H9 (cell line): ENCODE results near the gene CHRNA5. TPM values are rescaled to one million over a fixed set of nuclear protein-coding genes. Genes with fewer than 3 reads are reported as not detected.

Experiments used
- DNase-seq: peaks from one replicate; pipeline ENCODE4 v3.0.0-alpha.2; 2017
- H2AFZ ChIP-seq: one replicate; pipeline ENCODE4 v1.6.1; 2013; ENCODE audit warnings: mild to moderate bottlenecking, low read length, control low read depth, moderate library complexity
- H2AK5ac ChIP-seq: 2 replicates; pipeline ENCODE4 v1.6.1; 2013; ENCODE audit warnings: low read length, control low read depth, mixed read lengths; ENCODE audit not compliant: insufficient read length
- H2BK120ac ChIP-seq: one replicate; pipeline ENCODE4 v1.6.1; 2013; ENCODE audit warnings: low read depth, mild to moderate bottlenecking, low read length, control low read depth, inconsistent platforms; ENCODE audit not compliant: poor library complexity, severe bottlenecking
- H2BK12ac ChIP-seq: 2 replicates; pipeline ENCODE4 v1.6.1; 2013; ENCODE audit warnings: low read length, control low read depth, mixed read lengths, low read depth; ENCODE audit not compliant: insufficient read length
- H2BK15ac ChIP-seq: 2 replicates; pipeline ENCODE4 v1.6.1; 2013; ENCODE audit warnings: low read depth, low read length, control low read depth
- H2BK20ac ChIP-seq: one replicate; pipeline ENCODE4 v1.6.1; 2013; ENCODE audit warnings: low read depth, mild to moderate bottlenecking, low read length, control low read depth, inconsistent platforms; ENCODE audit not compliant: poor library complexity, severe bottlenecking
- H2BK5ac ChIP-seq: 2 replicates; pipeline ENCODE4 v1.6.1; 2013; ENCODE audit warnings: low read length, control low read depth, mixed read lengths; ENCODE audit not compliant: insufficient read length
- H3K14ac ChIP-seq: 2 replicates; pipeline ENCODE4 v1.6.1; 2013; ENCODE audit warnings: low read length, control low read depth; ENCODE audit not compliant: insufficient read depth
- H3K18ac ChIP-seq: 2 replicates; pipeline ENCODE4 v1.6.1; 2013; ENCODE audit warnings: low read depth, mild to moderate bottlenecking, mixed read lengths, low read length, control low read depth; ENCODE audit not compliant: insufficient read length
- H3K23ac ChIP-seq: 2 replicates; pipeline ENCODE4 v1.6.1; 2013; ENCODE audit warnings: low read length, control low read depth, mixed read lengths, low read depth; ENCODE audit not compliant: insufficient read length
- H3K23me2 ChIP-seq: 2 replicates; pipeline ENCODE4 v1.6.1; 2013; ENCODE audit warnings: low read depth, mild to moderate bottlenecking, mixed read lengths, low read length, control low read depth; ENCODE audit not compliant: insufficient read length, poor library complexity, severe bottlenecking
- H3K27ac ChIP-seq: 2 replicates; pipeline ENCODE4 v1.5.1; 2013; ENCODE audit warnings: low read length, control low read depth, mixed read lengths, low read depth; ENCODE audit not compliant: insufficient read length
- H3K27me3 ChIP-seq: 2 replicates; pipeline ENCODE4 v1.6.1; 2013; ENCODE audit warnings: low read length, control low read depth, inconsistent platforms; ENCODE audit not compliant: insufficient read depth
- H3K4ac ChIP-seq: 2 replicates; pipeline ENCODE4 v1.6.1; 2013; ENCODE audit warnings: low read depth, mild to moderate bottlenecking, control low read depth, inconsistent platforms, low read length, moderate library complexity
- H3K4me1 ChIP-seq: 2 replicates; pipeline ENCODE4 v1.6.1; 2013; ENCODE audit warnings: low read length, control low read depth, inconsistent platforms; ENCODE audit not compliant: insufficient read depth
- H3K4me2 ChIP-seq: 2 replicates; pipeline ENCODE4 v1.6.1; 2013; ENCODE audit warnings: low read length, control low read depth, mixed read lengths; ENCODE audit not compliant: insufficient read length, insufficient read depth
- H3K56ac ChIP-seq: 2 replicates; pipeline ENCODE4 v1.6.1; 2013; ENCODE audit warnings: low read depth, mild to moderate bottlenecking, mixed read lengths, low read length, control low read depth; ENCODE audit not compliant: insufficient read length
- H3K79me1 ChIP-seq: 2 replicates; pipeline ENCODE4 v1.6.1; 2013; ENCODE audit warnings: low read depth, mild to moderate bottlenecking, moderate library complexity, low read length, control low read depth, inconsistent platforms; ENCODE audit not compliant: insufficient read depth, poor library complexity, severe bottlenecking
- H3K79me2 ChIP-seq: 2 replicates; pipeline ENCODE4 v1.6.1; 2013; ENCODE audit warnings: low read length, control low read depth, inconsistent platforms; ENCODE audit not compliant: insufficient read depth
- H3K9ac ChIP-seq: 2 replicates; pipeline ENCODE4 v1.6.1; 2013; ENCODE audit warnings: low read length, control low read depth, mixed read lengths; ENCODE audit not compliant: insufficient read length; ENCODE audit errors: extremely low read depth
- H3K9me3 ChIP-seq: one replicate; pipeline ENCODE4 v1.6.1; 2013; ENCODE audit warnings: low read depth, low read length, inconsistent platforms; ENCODE audit not compliant: control insufficient read depth
- H3T11ph ChIP-seq: one replicate; pipeline ENCODE4 v1.6.1; 2013; ENCODE audit warnings: mild to moderate bottlenecking, low read length, control low read depth, inconsistent platforms
- H4K20me1 ChIP-seq: one replicate; pipeline ENCODE4 v1.6.1; 2013; ENCODE audit not compliant: control insufficient read depth, insufficient read length, insufficient read depth
- H4K5ac ChIP-seq: 2 replicates; pipeline ENCODE4 v1.6.1; 2013; ENCODE audit warnings: low read depth, mild to moderate bottlenecking, mixed read lengths, low read length, control low read depth; ENCODE audit not compliant: insufficient read length
- H4K8ac ChIP-seq: replicated peaks from 2 replicates; pipeline ENCODE4 v1.6.1; 2013; ENCODE audit warnings: low read length, control low read depth, mixed read lengths, low read depth; ENCODE audit not compliant: insufficient read length
- H4K91ac ChIP-seq: 2 replicates; pipeline ENCODE4 v1.6.1; 2013; ENCODE audit warnings: low read depth, mild to moderate bottlenecking, moderate library complexity, mixed read lengths, low read length, control low read depth; ENCODE audit not compliant: insufficient read length
- H3K27ac Mint-ChIP-seq, 3 experiments: 2 replicates in 2 of 3; 3 replicates in 1 of 3; pipeline ENCODE4 v1.8.0; 2020 to 2021; ENCODE audit warnings: mixed read lengths in 3 of 3, mild to moderate bottlenecking in 1 of 3, moderate library complexity in 1 of 3
- H3K27me3 Mint-ChIP-seq: 2 replicates; pipeline ENCODE4 v1.8.0; 2021; ENCODE audit warnings: low read depth, mild to moderate bottlenecking, moderate library complexity, mixed read lengths
- H3K36me3 Mint-ChIP-seq, 3 experiments: 2 replicates in 2 of 3; 3 replicates in 1 of 3; pipeline ENCODE4 v1.8.0; 2020 to 2021; ENCODE audit warnings: low read depth in 3 of 3, mixed read lengths in 3 of 3; ENCODE audit not compliant: insufficient read depth in 1 of 3
- H3K4me1 Mint-ChIP-seq, 2 experiments: 2 replicates each; pipeline ENCODE4 v1.8.0; 2020; ENCODE audit warnings: mixed read lengths in 2 of 2
- H3K4me3 Mint-ChIP-seq, 2 experiments: 2 replicates in 1 of 2; 3 replicates in 1 of 2; pipeline ENCODE4 v1.8.0; 2020 to 2021; ENCODE audit warnings: mild to moderate bottlenecking in 2 of 2, mixed read lengths in 2 of 2, moderate library complexity in 1 of 2
- H3K9me3 Mint-ChIP-seq, 2 experiments: 2 replicates in 1 of 2; 3 replicates in 1 of 2; pipeline ENCODE4 v1.8.0; 2020; ENCODE audit warnings: mild to moderate bottlenecking in 2 of 2, mixed read lengths in 2 of 2, moderate library complexity in 1 of 2
- WGBS: extraction: QIAGEN DNeasy Blood & Tissue Kit; methylation state at CpG from one replicate; pipeline ENCODE4 v1.1.7; 2013; ENCODE audit warnings: missing lambda C conversion rate, low lambda C conversion rate, mixed read lengths; ENCODE audit not compliant: insufficient read length; ENCODE audit errors: extremely low coverage; 5-methylcytosine and 5-hydroxymethylcytosine counted together
- total RNA-seq: library from RNA; stranded (reverse); gene quantifications from 2 replicates; pipeline ENCODE4 v1.2.1, GENCODE V29; 2021
- TF ChIP-seq, protein P1 (sequence below): fragments of 200-600 bp; sonication (generic); conservative IDR thresholded peaks from 3 replicates; pipeline ENCODE4 v1.8.0; 2021; ENCODE audit warnings: antibody characterized with exemption, mild to moderate bottlenecking

The CHRNA5 gene
- total RNA-seq, 1 experiment from 2014 or later: 16.5 TPM

DNA sequence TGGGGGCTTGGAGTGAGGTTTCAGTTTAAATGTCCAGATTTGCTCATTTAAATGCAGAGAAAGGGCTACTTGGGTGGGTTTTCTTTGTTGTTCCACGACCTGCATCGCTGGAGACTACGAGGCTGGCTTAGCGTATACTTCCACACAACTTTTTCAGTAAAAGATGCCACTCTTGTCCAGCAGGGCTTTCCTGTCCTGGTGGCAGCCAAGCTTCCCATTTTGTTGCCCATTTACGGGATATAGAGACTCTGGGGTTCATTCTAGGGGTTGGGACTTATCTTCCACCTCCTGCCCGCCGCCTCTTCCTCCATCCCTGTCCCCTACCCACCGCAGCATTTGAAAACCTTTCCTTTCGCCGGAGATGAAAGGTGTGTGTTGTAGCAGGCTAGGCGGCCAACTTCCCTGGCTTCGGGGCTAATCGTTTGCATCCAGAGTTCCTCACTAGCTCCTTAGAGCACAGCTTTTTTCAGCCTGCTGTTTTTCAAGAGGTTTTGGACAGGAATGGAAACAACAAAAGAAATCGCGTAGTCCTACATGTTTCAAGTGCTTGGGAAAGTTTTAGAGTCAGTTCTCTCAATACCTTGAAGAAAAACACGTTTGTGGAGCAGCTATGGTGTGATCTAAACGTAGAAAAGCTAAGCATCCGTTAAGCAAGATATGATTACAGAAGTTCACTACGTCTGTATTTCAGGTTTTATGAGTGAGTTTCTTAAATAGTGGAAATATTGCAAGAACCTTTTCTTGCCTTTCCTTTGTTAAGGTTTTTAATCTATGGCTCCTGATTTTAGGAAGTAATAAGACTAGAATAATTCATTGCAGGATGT is 843 bp downstream of the CHRNA5 start:
- no peaks in the 10 kb centered on the region for H3K9me3 Mint-ChIP-seq
- H3K9me3 ChIP-seq: no peaks in the 10 kb centered on the region
- no CpG with 5 or more reads among the region's 19 CpGs for WGBS

More for the DNA sequence above, 843 bp downstream of the CHRNA5 start:
- Histone ChIP-seq H3K9ac (peak overlapping the region; percentile 79), H3K18ac (peak overlapping the region; percentile 53), H3K23ac (no peak overlapping the region), H2AK5ac (no peak overlapping the region), H4K8ac (no peak overlapping the region), H3K4me1 (no peaks in the 10 kb centered on the region), H2BK20ac (no peak overlapping the region), H3K4me2 (peak overlapping the region; percentile 77), H3K14ac (peak overlapping the region; percentile 42; the same call in 1 of the 2 replicates), H3K27ac (no peak overlapping the region), H3K79me1 (no peaks in the 10 kb centered on the region), H4K5ac (no peak overlapping the region), H2AFZ (peak overlapping the region; percentile 50), H4K20me1 (no peaks in the 10 kb centered on the region), H2BK15ac (no peak overlapping the region), H3K56ac (no peak overlapping the region), H3K4ac (no peak overlapping the region), H3K23me2 (peaks cover 6% of the 10 kb centered on the region), H2BK12ac (no peak overlapping the region), H3K79me2 (0 out of 2 replicates have a peak, but pooled peaks cover 3% of the 10 kb centered on the region), H2BK5ac (no peak overlapping the region), H3K27me3 (no peaks in the 10 kb centered on the region), H3T11ph (no peak overlapping the region), H2BK120ac (no peak overlapping the region), H4K91ac (no peak overlapping the region)
- peaks cover 0 to 3% (median 1%) of the 10 kb centered on the region in 3 experiments; a peak in 3 of 7 replicates for H3K36me3 Mint-ChIP-seq
- H3K4me3 Mint-ChIP-seq: peak overlapping the region; percentile 80 to 98
- DNase-seq: peak; percentile 40
- H3K27ac Mint-ChIP-seq: peak overlapping the region in 1 of 3 experiments; percentile 41; a peak in 4 of 7 replicates
- peaks cover 28 to 32% of the 10 kb centered on the region in 2 experiments for H3K4me1 Mint-ChIP-seq
- no peaks in the 10 kb centered on the region; the same call in 1 of the 2 replicates for H3K27me3 Mint-ChIP-seq
- TF ChIP-seq, protein P1, sequence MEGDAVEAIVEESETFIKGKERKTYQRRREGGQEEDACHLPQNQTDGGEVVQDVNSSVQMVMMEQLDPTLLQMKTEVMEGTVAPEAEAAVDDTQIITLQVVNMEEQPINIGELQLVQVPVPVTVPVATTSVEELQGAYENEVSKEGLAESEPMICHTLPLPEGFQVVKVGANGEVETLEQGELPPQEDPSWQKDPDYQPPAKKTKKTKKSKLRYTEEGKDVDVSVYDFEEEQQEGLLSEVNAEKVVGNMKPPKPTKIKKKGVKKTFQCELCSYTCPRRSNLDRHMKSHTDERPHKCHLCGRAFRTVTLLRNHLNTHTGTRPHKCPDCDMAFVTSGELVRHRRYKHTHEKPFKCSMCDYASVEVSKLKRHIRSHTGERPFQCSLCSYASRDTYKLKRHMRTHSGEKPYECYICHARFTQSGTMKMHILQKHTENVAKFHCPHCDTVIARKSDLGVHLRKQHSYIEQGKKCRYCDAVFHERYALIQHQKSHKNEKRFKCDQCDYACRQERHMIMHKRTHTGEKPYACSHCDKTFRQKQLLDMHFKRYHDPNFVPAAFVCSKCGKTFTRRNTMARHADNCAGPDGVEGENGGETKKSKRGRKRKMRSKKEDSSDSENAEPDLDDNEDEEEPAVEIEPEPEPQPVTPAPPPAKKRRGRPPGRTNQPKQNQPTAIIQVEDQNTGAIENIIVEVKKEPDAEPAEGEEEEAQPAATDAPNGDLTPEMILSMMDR: peak; percentile 35; the same call in 2 of the 3 replicates
